PC-9 (cell line): Measurements from ENCODE around the gene CMSS1.

Experiments
- CTCF ChIP-seq: fragments of 200-600 bp; sonication (generic); conservative IDR thresholded peaks from 2 replicates; pipeline ENCODE4 v1.6.1; 2017; ENCODE audit warnings: mixed run types, antibody characterized with exemption, mild to moderate bottlenecking, moderate library complexity
- EZH2 ChIP-seq: fragments of 200-600 bp; sonication (generic); IDR thresholded peaks from 2 replicates; pipeline ENCODE4 v1.8.0; 2017; ENCODE audit warnings: antibody characterized with exemption, low read depth

- TF ChIP-seq CTCF (no peak), EZH2 (no peak)
Measured at GRCh38 chr3:99972380-99973104, 154.9 kb downstream of the CMSS1 start.
